ENCODE results near the gene PCBP2. TPM values are rescaled to one million over a fixed set of nuclear protein-coding genes. Genes with fewer than 3 reads are reported as not detected.
"Not testable (repeated sequence)": the region's sequence is repeated elsewhere in the genome, so short reads cannot be mapped to it uniquely, and the experiment has no call there.

The PCBP2 gene
- total and polyA plus RNA-seq, 3 experiments from 2014 or later, result 104 to 1,025 (median 995) TPM

GRCh38 chr12:53474819-53475218 lies 22.9 kb downstream of the PCBP2 start:
- H3K27me3 ChIP-seq (ENCODE audit: insufficient read depth, low read length, poor library complexity, severe bottlenecking), result no peaks in the 10 kb centered on the region
- Mint-ChIP-seq H3K27ac (peak overlapping the region; percentile 68 to 97 (median 85)), H3K4me1 (peaks cover 42 to 69% (median 57%) of the 10 kb centered on the region in 3 donors), H3K4me3 (peak overlapping the region in 6 of 7 donors; percentile 4 to 67 (median 38)), H3K9me3 (no peaks in the 10 kb centered on the region), H3K36me3 (peaks cover 18 to 90% (median 19%) of the 10 kb centered on the region in 3 donors), H3K27me3 (no peaks in the 10 kb centered on the region)
- H3K9me3 ChIP-seq (ENCODE audit: low read length), result no peaks in the 10 kb centered on the region
- H3K27ac ChIP-seq (ENCODE audit: low read depth, low read length), result no peak overlapping the region
- CTCF ChIA-PET, result interaction anchor here (0.9 to 4.7 kb wide), 5 partner anchors 20 to 924 kb away, joined by 3 to 23 read pairs (median 4); partner anchors contain the start of genes MAP3K12 and NPFF
- H3K4me3 ChIP-seq (ENCODE audit: low read length), result no peak overlapping the region
- POLR2A ChIA-PET, result interaction anchor here (0.7 to 1.3 kb wide), 5 partner anchors 12 to 56 kb away, joined by 3 to 9 read pairs (median 4); partner anchors contain the start of gene MAP3K12
- H3K4me1 ChIP-seq (ENCODE audit: insufficient read depth, low read length), result peaks cover 5% of the 10 kb centered on the region
- peak in 1 of 5 donors; percentile 35 for DNase-seq
- peaks cover 82% of the 10 kb centered on the region for H3K36me3 ChIP-seq (ENCODE audit: insufficient read depth, low read length)

- Mint-ChIP-seq H3K9me3 (no peaks in the 10 kb centered on the region), H3K27me3 (no peaks in the 10 kb centered on the region), H3K27ac (peak overlapping the region in 7 of 8 donors; percentile 21 to 86 (median 67)), H3K4me1 (peaks cover 36 to 59% (median 46%) of the 10 kb centered on the region in 3 donors), H3K4me3 (no peak overlapping the region), H3K36me3 (peaks cover 13 to 92% (median 13%) of the 10 kb centered on the region in 3 donors)
- H3K4me3 ChIP-seq (ENCODE audit: low read length), result no peak overlapping the region
- CTCF ChIA-PET, result interaction anchor here (0.7 to 4.7 kb wide), 5 partner anchors 8 to 132 kb away, joined by 3 to 23 read pairs (median 4); partner anchors contain the start of genes NPFF and PRR13
- peak in 1 of 5 donors; percentile 10 for DNase-seq
- H3K27me3 ChIP-seq (ENCODE audit: insufficient read depth, low read length, poor library complexity, severe bottlenecking), result no peaks in the 10 kb centered on the region
- no peak overlapping the region for H3K27ac ChIP-seq (ENCODE audit: low read depth, low read length)
- POLR2A ChIA-PET, result interaction anchor here (0.8 to 1.7 kb wide), 3 partner anchors 13 to 22 kb away, joined by 3 to 4 read pairs (median 3); no protein-coding TSS in a partner anchor
- peaks cover 79% of the 10 kb centered on the region for H3K36me3 ChIP-seq (ENCODE audit: insufficient read depth, low read length)
- H3K9me3 ChIP-seq (ENCODE audit: low read length), result no peaks in the 10 kb centered on the region
- H3K4me1 ChIP-seq (ENCODE audit: insufficient read depth, low read length), result peaks cover 5% of the 10 kb centered on the region
Observed at GRCh38 chr12:53476769-53477209, 24.9 kb downstream of the PCBP2 start.

- H3K9me3 Mint-ChIP-seq, result no peaks in the 10 kb centered on the region
- no peak overlapping the region for H3K4me3 Mint-ChIP-seq
- no peaks in the 10 kb centered on the region for H3K27me3 Mint-ChIP-seq
- ChIA-PET POLR2A (interaction anchor here (0.6 kb wide), 1 partner anchor 14 kb away, joined by 3 read pairs; no protein-coding TSS in a partner anchor), CTCF (interaction anchor here (1.2 to 2.6 kb wide), 3 partner anchors 10 to 30 kb away, joined by 3 to 10 read pairs (median 3); partner anchors contain the start of gene TARBP2)
- Histone ChIP-seq H3K9me3 (ENCODE audit: low read length) (no peaks in the 10 kb centered on the region), H3K4me3 (ENCODE audit: low read length) (no peak overlapping the region), H3K27ac (ENCODE audit: low read depth, low read length) (no peak overlapping the region), H3K36me3 (ENCODE audit: insufficient read depth, low read length) (peaks cover 62% of the 10 kb centered on the region), H3K27me3 (ENCODE audit: insufficient read depth, low read length, poor library complexity, severe bottlenecking) (no peaks in the 10 kb centered on the region), H3K4me1 (ENCODE audit: insufficient read depth, low read length) (no peaks in the 10 kb centered on the region)
- peaks cover 21 to 44% (median 29%) of the 10 kb centered on the region in 3 donors for H3K4me1 Mint-ChIP-seq
- no peak for DNase-seq
- H3K36me3 Mint-ChIP-seq, result peaks cover 13 to 90% (median 16%) of the 10 kb centered on the region in 3 donors
- H3K27ac Mint-ChIP-seq, result peak overlapping the region in 4 of 8 donors; percentile 0 to 43 (median 24)
Observed at GRCh38 chr12:53478865-53479264, 27.0 kb downstream of the PCBP2 start.

GRCh38 chr12:53479331-53479730 lies 27.4 kb downstream of the PCBP2 start:
- no peaks in the 10 kb centered on the region for H3K9me3 Mint-ChIP-seq
- Histone ChIP-seq H3K27me3 (ENCODE audit: insufficient read depth, low read length, poor library complexity, severe bottlenecking) (no peaks in the 10 kb centered on the region), H3K4me1 (ENCODE audit: insufficient read depth, low read length) (no peaks in the 10 kb centered on the region), H3K36me3 (ENCODE audit: insufficient read depth, low read length) (peaks cover 57% of the 10 kb centered on the region), H3K9me3 (ENCODE audit: low read length) (no peaks in the 10 kb centered on the region), H3K27ac (ENCODE audit: low read depth, low read length) (no peak overlapping the region), H3K4me3 (ENCODE audit: low read length) (no peak overlapping the region)
- no peak for DNase-seq
- H3K27me3 Mint-ChIP-seq, result no peaks in the 10 kb centered on the region
- peak overlapping the region in 4 of 8 donors; percentile 0 to 54 (median 34) for H3K27ac Mint-ChIP-seq
- ChIA-PET POLR2A (interaction anchor here (0.6 kb wide), 2 partner anchors 15 to 22 kb away, joined by 3 to 6 read pairs; partner anchors contain the start of gene TARBP2), CTCF (interaction anchor here (1.5 to 2.6 kb wide), 2 partner anchors 22 to 29 kb away, joined by 3 to 10 read pairs; partner anchors contain the start of gene TARBP2)
- H3K4me1 Mint-ChIP-seq, result peaks cover 16 to 39% (median 24%) of the 10 kb centered on the region in 3 donors
- H3K36me3 Mint-ChIP-seq, result peaks cover 13 to 90% (median 14%) of the 10 kb centered on the region in 3 donors
- no peak overlapping the region for H3K4me3 Mint-ChIP-seq

GRCh38 chr12:53480491-53481442 lies 28.9 kb downstream of the PCBP2 start:
- peak overlapping the region in 3 of 8 donors; percentile 33 to 36 (median 35) for H3K27ac Mint-ChIP-seq
- POLR2A ChIA-PET, result interaction anchor here (0.6 kb wide), 1 partner anchor 10 kb away, joined by 4 read pairs; no protein-coding TSS in a partner anchor
- peaks cover 12 to 89% (median 13%) of the 10 kb centered on the region in 3 donors for H3K36me3 Mint-ChIP-seq
- Histone ChIP-seq H3K4me3 (ENCODE audit: low read length) (no peak overlapping the region), H3K4me1 (ENCODE audit: insufficient read depth, low read length) (no peaks in the 10 kb centered on the region), H3K36me3 (ENCODE audit: insufficient read depth, low read length) (peaks cover 53% of the 10 kb centered on the region), H3K27ac (ENCODE audit: low read depth, low read length) (no peak overlapping the region), H3K27me3 (ENCODE audit: insufficient read depth, low read length, poor library complexity, severe bottlenecking) (no peaks in the 10 kb centered on the region), H3K9me3 (ENCODE audit: low read length) (no peaks in the 10 kb centered on the region)
- no peak for DNase-seq
- no peaks in the 10 kb centered on the region for H3K27me3 Mint-ChIP-seq
- H3K9me3 Mint-ChIP-seq, result no peaks in the 10 kb centered on the region
- CTCF ChIA-PET, result interaction anchor here (1.0 to 1.9 kb wide), 8 partner anchors 10 to 159 kb away, joined by 3 to 7 read pairs (median 4); partner anchors contain the start of gene AAAS
- no peak overlapping the region for H3K4me3 Mint-ChIP-seq
- H3K4me1 Mint-ChIP-seq, result peaks cover 7 to 25% (median 12%) of the 10 kb centered on the region in 3 donors

- H3K4me3 Mint-ChIP-seq; POLR2A ChIA-PET; H3K27ac ChIP-seq (ENCODE audit: low read depth, low read length); H3K4me3 ChIP-seq (ENCODE audit: low read length); H3K9me3 ChIP-seq (ENCODE audit: low read length); DNase-seq; H3K9me3 Mint-ChIP-seq; H3K4me1 ChIP-seq (ENCODE audit: insufficient read depth, low read length); H3K27me3 ChIP-seq (ENCODE audit: insufficient read depth, low read length, poor library complexity, severe bottlenecking); H3K27me3 Mint-ChIP-seq: not testable (repeated sequence)
- peaks cover 7 to 87% (median 7%) of the 10 kb centered on the region in 3 donors for H3K36me3 Mint-ChIP-seq
- CTCF ChIA-PET, result interaction anchor here (1.0 to 1.9 kb wide), 8 partner anchors 9 to 160 kb away, joined by 3 to 7 read pairs (median 4); partner anchors contain the start of gene AAAS
- peaks cover 53% of the 10 kb centered on the region for H3K36me3 ChIP-seq (ENCODE audit: insufficient read depth, low read length)
- H3K27ac Mint-ChIP-seq, result peak overlapping the region in 6 of 8 donors; percentile 33 to 79 (median 47)
- peaks cover 5 to 25% (median 9%) of the 10 kb centered on the region in 3 donors for H3K4me1 Mint-ChIP-seq
Observed at GRCh38 chr12:53481458-53481857, 29.6 kb downstream of the PCBP2 start.

GRCh38 chr12:53481939-53482586 lies 30.2 kb downstream of the PCBP2 start:
- no peak overlapping the region for H3K4me3 ChIP-seq (ENCODE audit: low read length)
- ChIA-PET POLR2A (interaction anchor here (1.1 to 1.4 kb wide), 2 partner anchors 12 to 26 kb away, joined by 4 to 6 read pairs; no protein-coding TSS in a partner anchor), CTCF (interaction anchor here (0.9 to 1.9 kb wide), 9 partner anchors 8 to 161 kb away, joined by 3 to 7 read pairs (median 4); partner anchors contain the start of gene AAAS)
- no peak for DNase-seq
- Mint-ChIP-seq H3K9me3 (no peaks in the 10 kb centered on the region), H3K27ac (peak overlapping the region in 6 of 8 donors; percentile 7 to 88 (median 58)), H3K27me3 (no peaks in the 10 kb centered on the region), H3K4me3 (peak overlapping the region in 2 of 7 donors; percentile 2 to 51), H3K4me1 (peaks cover 5 to 24% (median 6%) of the 10 kb centered on the region in 3 donors), H3K36me3 (peaks cover under 1 to 84% (median 7%) of the 10 kb centered on the region in 3 donors)
- H3K27me3 ChIP-seq (ENCODE audit: insufficient read depth, low read length, poor library complexity, severe bottlenecking), result no peaks in the 10 kb centered on the region
- no peaks in the 10 kb centered on the region for H3K9me3 ChIP-seq (ENCODE audit: low read length)
- peaks cover 50% of the 10 kb centered on the region for H3K36me3 ChIP-seq (ENCODE audit: insufficient read depth, low read length)
- H3K27ac ChIP-seq (ENCODE audit: low read depth, low read length), result no peak overlapping the region
- no peaks in the 10 kb centered on the region for H3K4me1 ChIP-seq (ENCODE audit: insufficient read depth, low read length)
